LNCAP (cell line): Measurements from ENCODE around the gene CMPK2.

Source experiments
- TF ChIP-seq, protein P1 (sequence below): fragments of 450-650 bp; IDR thresholded peaks from 2 replicates; pipeline ENCODE4 v1.5.1; 2017; ENCODE audit warnings: mild to moderate bottlenecking

The CMPK2 gene

DNA sequence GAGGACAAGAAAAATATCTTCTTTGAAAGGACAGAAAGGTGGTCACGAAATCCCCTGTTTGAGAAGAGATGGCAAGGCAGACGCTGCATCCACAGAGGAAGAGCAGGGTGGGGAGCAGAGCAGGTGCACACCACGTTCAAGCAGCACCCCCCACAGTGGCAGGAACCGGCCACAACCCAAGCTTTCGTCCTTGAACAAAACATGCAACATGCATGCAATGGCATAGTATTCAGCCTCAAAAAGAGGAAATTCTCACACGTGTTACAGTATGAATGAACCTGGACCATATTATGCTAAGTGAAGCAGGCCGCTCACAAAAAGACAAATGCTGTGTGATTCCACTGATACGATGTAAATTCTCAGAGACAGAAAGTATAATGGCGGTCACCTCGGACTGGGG lies 51.4 kb downstream of the CMPK2 start:
- TF ChIP-seq, protein P1, sequence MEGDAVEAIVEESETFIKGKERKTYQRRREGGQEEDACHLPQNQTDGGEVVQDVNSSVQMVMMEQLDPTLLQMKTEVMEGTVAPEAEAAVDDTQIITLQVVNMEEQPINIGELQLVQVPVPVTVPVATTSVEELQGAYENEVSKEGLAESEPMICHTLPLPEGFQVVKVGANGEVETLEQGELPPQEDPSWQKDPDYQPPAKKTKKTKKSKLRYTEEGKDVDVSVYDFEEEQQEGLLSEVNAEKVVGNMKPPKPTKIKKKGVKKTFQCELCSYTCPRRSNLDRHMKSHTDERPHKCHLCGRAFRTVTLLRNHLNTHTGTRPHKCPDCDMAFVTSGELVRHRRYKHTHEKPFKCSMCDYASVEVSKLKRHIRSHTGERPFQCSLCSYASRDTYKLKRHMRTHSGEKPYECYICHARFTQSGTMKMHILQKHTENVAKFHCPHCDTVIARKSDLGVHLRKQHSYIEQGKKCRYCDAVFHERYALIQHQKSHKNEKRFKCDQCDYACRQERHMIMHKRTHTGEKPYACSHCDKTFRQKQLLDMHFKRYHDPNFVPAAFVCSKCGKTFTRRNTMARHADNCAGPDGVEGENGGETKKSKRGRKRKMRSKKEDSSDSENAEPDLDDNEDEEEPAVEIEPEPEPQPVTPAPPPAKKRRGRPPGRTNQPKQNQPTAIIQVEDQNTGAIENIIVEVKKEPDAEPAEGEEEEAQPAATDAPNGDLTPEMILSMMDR: no peak

DNA sequence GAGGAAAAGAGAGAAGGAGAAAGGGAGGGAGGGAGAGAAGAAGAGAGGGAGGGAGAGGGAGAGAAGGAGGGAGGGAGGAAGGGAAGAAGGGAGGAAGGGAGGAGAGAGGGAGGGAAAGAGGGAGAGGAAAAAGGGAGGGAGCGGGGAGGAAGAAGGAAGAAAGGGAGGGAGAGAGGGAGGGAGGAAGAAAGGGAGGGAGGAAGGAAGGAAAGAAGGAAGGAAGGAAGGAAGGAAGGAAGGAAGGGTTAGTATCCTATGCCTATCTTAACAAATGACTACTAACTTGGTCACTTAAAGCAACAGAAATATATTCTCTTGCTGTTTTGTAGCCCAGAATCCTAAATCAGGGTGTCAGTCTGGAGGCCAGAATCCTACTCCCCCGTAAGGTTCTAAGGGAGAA lies 52.1 kb downstream of the CMPK2 start:
- TF ChIP-seq, protein P1: no peak

DNA sequence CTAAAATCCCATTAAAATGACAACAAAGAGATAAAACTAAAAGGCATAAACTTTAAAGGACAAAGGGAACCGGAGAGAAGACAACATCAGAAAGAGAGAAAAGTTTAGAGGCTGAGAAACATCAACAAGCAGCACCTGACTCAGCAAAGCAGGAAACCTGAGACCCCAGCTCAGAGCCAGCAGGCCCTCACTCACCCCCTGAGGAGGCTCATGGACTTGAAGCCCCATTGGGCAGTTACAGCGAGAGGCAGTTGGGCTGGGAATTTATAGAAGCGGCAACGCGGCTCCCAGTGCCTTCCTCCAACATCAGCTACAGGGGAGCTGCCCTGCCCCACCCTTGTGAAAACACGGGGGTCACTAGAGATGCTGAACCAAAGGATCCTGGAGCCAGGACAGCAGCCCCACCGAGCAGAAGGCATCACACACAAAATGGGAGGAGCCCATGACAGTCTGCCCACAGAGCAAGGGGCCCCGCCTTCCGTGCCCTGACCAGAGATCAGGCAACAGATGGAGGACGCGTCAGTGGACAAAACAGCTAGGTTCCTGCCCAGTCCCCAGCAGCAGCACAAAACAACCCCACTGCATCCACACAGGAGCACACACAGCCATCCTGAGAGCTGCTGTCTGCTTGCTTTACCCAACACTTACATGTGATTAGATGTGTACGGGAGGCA lies 52.7 kb downstream of the CMPK2 start:
- TF ChIP-seq, protein P1: no peak

DNA sequence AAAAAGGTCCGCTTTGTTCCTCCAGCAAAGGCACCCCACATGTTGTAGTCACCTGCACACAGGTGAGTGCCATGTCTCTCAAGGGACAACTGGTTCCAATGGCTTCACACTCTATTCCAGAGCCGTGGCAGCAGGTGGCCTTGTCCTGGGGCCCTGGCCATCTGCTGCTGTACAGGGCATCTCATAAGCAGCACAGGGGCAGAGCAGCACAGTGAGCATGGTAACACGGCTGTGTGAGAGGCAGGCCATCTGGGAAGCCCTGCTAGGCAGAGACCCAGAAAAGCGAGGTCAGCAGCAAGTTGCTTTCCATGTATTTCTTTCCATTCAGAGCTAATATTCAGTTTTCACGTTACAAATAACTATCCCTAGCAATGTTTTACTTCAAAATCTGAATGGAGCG lies 54.7 kb downstream of the CMPK2 start:
- TF ChIP-seq, protein P1: no peak

DNA sequence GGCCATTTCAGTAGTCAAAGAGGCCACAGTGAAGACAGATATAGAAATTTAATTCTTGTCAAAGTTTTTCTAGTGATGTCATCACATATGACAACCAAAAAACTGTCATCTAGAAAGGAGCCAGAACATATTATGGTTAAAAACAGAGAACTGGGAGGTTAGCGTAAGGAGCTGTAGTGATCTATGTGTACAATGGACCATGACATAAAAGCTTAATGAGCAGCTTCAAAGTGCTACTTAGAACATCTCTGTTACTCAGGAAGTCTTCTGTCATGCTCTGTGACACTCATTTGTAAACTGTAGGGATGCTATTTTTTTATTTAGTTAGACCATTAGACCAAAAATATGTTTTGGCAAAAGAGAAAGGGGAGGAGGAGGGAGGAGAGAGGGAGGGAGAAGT lies 57.3 kb downstream of the CMPK2 start:
- TF ChIP-seq, protein P1: no peak

DNA sequence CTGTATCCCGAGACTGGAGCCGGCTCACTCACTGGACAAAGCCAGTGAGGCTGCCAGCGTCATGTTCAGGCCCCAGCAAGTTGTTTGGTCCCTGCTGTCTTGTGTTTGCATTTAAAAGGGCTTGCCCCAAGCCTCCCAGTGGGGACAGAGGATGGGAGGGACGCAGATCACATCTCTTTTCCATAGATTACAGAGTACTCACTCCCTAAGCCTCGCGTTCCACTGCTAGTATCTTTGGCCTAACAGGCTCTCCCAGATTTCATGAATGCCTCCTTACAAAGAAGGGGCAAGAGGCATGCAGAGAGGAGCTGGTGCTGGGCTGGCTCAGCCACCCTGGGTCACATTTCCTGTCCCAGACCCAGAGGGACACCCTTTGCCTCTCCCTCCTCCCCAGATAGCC lies 59.1 kb downstream of the CMPK2 start:
- TF ChIP-seq, protein P1: no peak

DNA sequence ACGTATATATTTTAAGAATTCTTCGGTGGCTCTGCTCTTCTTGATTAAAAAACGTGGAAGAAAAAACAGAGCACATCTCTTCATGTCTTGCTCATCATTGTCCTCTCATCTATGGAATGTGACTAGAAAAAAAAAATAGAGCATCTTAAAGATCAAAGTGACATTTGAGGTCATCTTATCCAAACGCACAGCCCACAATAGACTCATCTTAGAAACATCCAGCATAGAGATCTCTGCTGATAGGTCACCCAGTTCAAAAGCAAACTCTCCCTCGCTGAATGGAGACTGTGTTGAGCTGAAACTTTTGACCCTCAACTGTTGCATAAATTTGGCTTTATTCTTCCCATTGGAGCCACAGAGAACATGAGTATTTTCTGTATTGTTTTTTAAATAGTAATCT lies 65.2 kb downstream of the CMPK2 start:
- TF ChIP-seq, protein P1: no peak
